A549 (cell line): ENCODE measurements around the gene CDK11B. TPM values are rescaled to one million over a fixed set of nuclear protein-coding genes. Genes with fewer than 3 reads are reported as not detected.

Source experiments
- ATAC-seq, 2 experiments: fragments of 200-7000 bp in 1 of 2; fragments of >200 bp in 1 of 2; cut with Nextera tagmentation in 1 of 2; cut with Tn5 transposase in 1 of 2; 3 replicates each; pipeline versions ENCODE4 v1.8.0 to v1.9.1; 2018 to 2020; ENCODE audit warnings: mild to moderate bottlenecking in 1 of 2, moderate library complexity in 1 of 2
- CTCF ChIA-PET: fragments of 300-600 bp; sonication (Branson Sonifier 250); formaldehyde crosslinking; extraction: SDS; loops from one replicate; lab custom pipeline; 2021; ENCODE audit warnings: antibody characterized with exemption, inconsistent platforms; lab: Yijun Ruan, JAX
- POLR2A ChIA-PET: fragments of 350-600 bp; formaldehyde crosslinking; extraction: SDS; loops from one replicate; lab custom pipeline; 2021; ENCODE audit warnings: antibody characterized with exemption, inconsistent platforms; lab: Yijun Ruan, JAX
- DNase-seq, 2 experiments: peaks; one replicate each; pipeline versions ENCODE4 v3.0.0 to v3.0.0-alpha.2; 2011 to 2016; ENCODE audit warnings: low read depth in 1 of 2, low spot score in 1 of 2
- FAIRE-seq: peaks from 2 replicates; lab custom pipeline; 2011; peaks lifted over from hg19 to GRCh38; lab: Jason Lieb, UNC
- H3K27ac ChIP-seq, 2 experiments: fragments of >200 bp; sonication (Bioruptor Twin); formaldehyde crosslinking; 3 replicates each; pipeline ENCODE4 v1.5.1; 2016 to 2017
- H3K4me1 ChIP-seq: fragments of >200 bp; sonication (Bioruptor Twin); formaldehyde crosslinking; 3 replicates; pipeline ENCODE4 v1.6.1; 2016
- H3K4me2 ChIP-seq: fragments of >200 bp; sonication (Bioruptor Twin); formaldehyde crosslinking; 3 replicates; pipeline ENCODE4 v1.6.1; 2016
- H3K4me3 ChIP-seq: fragments of >200 bp; sonication (Bioruptor Twin); formaldehyde crosslinking; 3 replicates; pipeline ENCODE4 v1.5.1; 2016
- H3K9me3 ChIP-seq: fragments of >200 bp; sonication (Bioruptor Twin); formaldehyde crosslinking; 3 replicates; pipeline ENCODE4 v1.6.1; 2016
- CEBPB ChIP-seq, 2 experiments: fragments of >200 bp in 1 of 2; sonication (Bioruptor Twin) in 1 of 2; formaldehyde crosslinking in 1 of 2; IDR thresholded peaks; 2 replicates each; pipeline ENCODE4 v1.6.1; 2012 to 2016
- FOSL2 ChIP-seq, 2 experiments: fragments of 450-650 bp in 1 of 2; fragments of >200 bp in 1 of 2; sonication (Bioruptor Twin) in 1 of 2; formaldehyde crosslinking; IDR thresholded peaks; 2 replicates each; pipeline versions ENCODE4 v1.5.0 to v1.6.1; 2016 to 2020; ENCODE audit warnings: mild to moderate bottlenecking in 1 of 2, moderate library complexity in 1 of 2
- FOXS1 ChIP-seq: fragments of 250-450 bp; sonication (Bioruptor Pico); IDR thresholded peaks from 2 replicates; pipeline ENCODE4 v1.5.0; 2020; ENCODE audit warnings: mild to moderate bottlenecking, moderate library complexity
- JUN ChIP-seq, 2 experiments: fragments of >200 bp; sonication (Bioruptor Twin); formaldehyde crosslinking; IDR thresholded peaks; 2 replicates in 1 of 2; 3 replicates in 1 of 2; pipeline ENCODE4 v1.6.1; 2016 to 2017
- MAFK ChIP-seq: fragments of 450-650 bp; IDR thresholded peaks from 2 replicates; pipeline ENCODE4 v1.6.1; 2014; ENCODE audit not compliant: partially characterized antibody
- NR3C1 ChIP-seq: fragments of >200 bp; sonication (Bioruptor Twin); formaldehyde crosslinking; IDR thresholded peaks from 3 replicates; pipeline ENCODE4 v1.6.1; 2017
- PHF8 ChIP-seq: fragments of 200-600 bp; sonication (generic); IDR thresholded peaks from 2 replicates; pipeline ENCODE4 v1.6.1; 2016; ENCODE audit warnings: low read depth, mild to moderate bottlenecking, antibody characterized with exemption, moderate library complexity, borderline replicate concordance
- POLR2A ChIP-seq: IDR thresholded peaks from 2 replicates; pipeline ENCODE4 v1.6.1; 2012; ENCODE audit warnings: mild to moderate bottlenecking, low read length
- POLR2AphosphoS2 ChIP-seq: conservative IDR thresholded peaks from 2 replicates; pipeline ENCODE4 v1.6.1; 2012; ENCODE audit warnings: low read length, improper control_type of control experiment, inconsistent platforms
- SREBF2 ChIP-seq: fragments of 450-650 bp; IDR thresholded peaks from 2 replicates; pipeline ENCODE4 v1.6.1; 2014; ENCODE audit warnings: mild to moderate bottlenecking, moderate library complexity
- TP53 ChIP-seq: fragments of 250-450 bp; sonication (Bioruptor Pico); IDR thresholded peaks from 2 replicates; pipeline ENCODE4 v1.5.0; 2021; ENCODE audit warnings: mild to moderate bottlenecking, moderate library complexity
- ZC3H11A ChIP-seq: fragments of 450-650 bp; IDR thresholded peaks from 2 replicates; pipeline ENCODE4 v1.6.1; 2014; ENCODE audit warnings: antibody characterized with exemption, mild to moderate bottlenecking
- WGBS: methylation state at CpG from one replicate; pipeline ENCODE4 v1.1.6; 2017; ENCODE audit errors: missing lambda C conversion rate; 5-methylcytosine and 5-hydroxymethylcytosine counted together
- polyA plus RNA-seq, 4 experiments: library from polyadenylated mRNA; depleted of rRNA in 3 of 4; stranded (reverse); fragments of >200 nt; fragmentation: RNase III in 1 of 4; extraction: RNeasy Plus Mini Kit Qiagen cat#74134 plus additional on column Dnase treatment in 1 of 4; gene quantifications; 2 replicates in 3 of 4; 3 replicates in 1 of 4; pipeline ENCODE4 v1.2.3, GENCODE V29; 2011 to 2017
- TF ChIP-seq, protein P1 (sequence below): fragments of >200 bp; sonication (Bioruptor Twin); formaldehyde crosslinking; IDR thresholded peaks from 3 replicates; pipeline ENCODE4 v1.5.1; 2016
- TF ChIP-seq, protein P2 (sequence below): IDR thresholded peaks from 2 replicates; pipeline ENCODE4 v1.6.1; 2012; ENCODE audit warnings: low read depth, borderline replicate concordance
- TF ChIP-seq, protein P3 (sequence below): IDR thresholded peaks from 2 replicates; pipeline ENCODE4 v1.6.1; 2012
- TF ChIP-seq, protein P4 (sequence below): fragments of >200 bp; sonication (Bioruptor Twin); formaldehyde crosslinking; IDR thresholded peaks from 3 replicates; pipeline ENCODE4 v1.6.1; 2016
- TF ChIP-seq, protein P5 (sequence below): fragments of >200 bp; sonication (Bioruptor Twin); formaldehyde crosslinking; IDR thresholded peaks from 2 replicates; pipeline ENCODE4 v1.6.1; 2016
- TF ChIP-seq, protein P6 (sequence below): fragments of 250-450 bp; sonication (Bioruptor Pico); IDR thresholded peaks from 2 replicates; pipeline ENCODE4 v1.5.0; 2020; ENCODE audit warnings: low read depth, mild to moderate bottlenecking, moderate library complexity

Gene CDK11B
- polyA plus RNA-seq, 2 of the 4 experiments (the other 2 are of a cell fraction), result 7.6 to 33.8 TPM

DNA sequence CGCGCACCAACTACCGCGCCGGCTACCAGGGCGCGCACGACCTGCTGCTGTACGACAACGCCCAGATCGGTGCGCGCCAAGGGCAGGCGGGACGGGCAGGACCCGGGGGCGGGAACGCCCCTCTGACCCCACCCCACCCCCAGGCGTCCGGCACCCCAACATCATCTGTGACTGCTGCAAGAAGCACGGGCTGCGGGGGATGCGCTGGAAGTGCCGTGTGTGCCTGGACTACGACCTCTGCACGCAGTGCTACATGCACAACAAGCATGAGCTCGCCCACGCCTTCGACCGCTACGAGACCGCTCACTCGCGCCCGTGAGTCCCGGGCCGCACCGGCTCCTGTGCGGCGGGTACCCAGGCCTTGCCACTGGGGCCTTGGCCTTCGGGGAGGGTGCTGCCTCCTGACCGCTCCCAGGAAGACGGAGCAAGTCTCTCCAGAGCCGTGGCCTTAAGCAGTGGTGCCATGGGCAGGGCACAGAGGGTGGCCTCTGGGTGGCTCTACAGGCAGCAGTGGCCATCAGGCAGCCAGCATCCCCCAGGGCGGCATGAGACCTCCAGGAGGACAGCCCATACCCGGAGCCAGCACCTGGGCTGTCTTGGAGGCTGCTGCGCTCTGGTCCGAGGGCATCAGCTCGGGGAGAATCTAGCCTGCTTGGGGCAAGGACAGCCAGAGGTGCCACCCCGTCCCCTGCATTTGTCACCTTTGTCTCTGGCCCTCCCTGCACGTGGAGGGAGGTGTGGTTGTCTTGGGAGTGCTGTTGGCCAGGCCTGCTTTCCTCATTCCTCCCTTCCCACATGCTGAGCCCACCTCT, 35.0 kb downstream of the CDK11B start:
- Histone ChIP-seq H3K4me1 (no peaks in the 10 kb centered on the region), H3K9me3 (no peaks in the 10 kb centered on the region), H3K4me2 (no peak overlapping the region), H3K27ac (no peak overlapping the region), H3K4me3 (no peak overlapping the region)
- no peak for ATAC-seq
- 94% methylated on average over 11 of the region's 51 CpGs for WGBS
- POLR2A ChIA-PET, result no interaction called here
- CTCF ChIA-PET, result no interaction called here
- TF ChIP-seq, protein P1, sequence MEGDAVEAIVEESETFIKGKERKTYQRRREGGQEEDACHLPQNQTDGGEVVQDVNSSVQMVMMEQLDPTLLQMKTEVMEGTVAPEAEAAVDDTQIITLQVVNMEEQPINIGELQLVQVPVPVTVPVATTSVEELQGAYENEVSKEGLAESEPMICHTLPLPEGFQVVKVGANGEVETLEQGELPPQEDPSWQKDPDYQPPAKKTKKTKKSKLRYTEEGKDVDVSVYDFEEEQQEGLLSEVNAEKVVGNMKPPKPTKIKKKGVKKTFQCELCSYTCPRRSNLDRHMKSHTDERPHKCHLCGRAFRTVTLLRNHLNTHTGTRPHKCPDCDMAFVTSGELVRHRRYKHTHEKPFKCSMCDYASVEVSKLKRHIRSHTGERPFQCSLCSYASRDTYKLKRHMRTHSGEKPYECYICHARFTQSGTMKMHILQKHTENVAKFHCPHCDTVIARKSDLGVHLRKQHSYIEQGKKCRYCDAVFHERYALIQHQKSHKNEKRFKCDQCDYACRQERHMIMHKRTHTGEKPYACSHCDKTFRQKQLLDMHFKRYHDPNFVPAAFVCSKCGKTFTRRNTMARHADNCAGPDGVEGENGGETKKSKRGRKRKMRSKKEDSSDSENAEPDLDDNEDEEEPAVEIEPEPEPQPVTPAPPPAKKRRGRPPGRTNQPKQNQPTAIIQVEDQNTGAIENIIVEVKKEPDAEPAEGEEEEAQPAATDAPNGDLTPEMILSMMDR, result no peak
- TF ChIP-seq ZC3H11A (no peak), POLR2AphosphoS2 (no peak), FOSL2 (IDR thresholded peaks at IDR 0.05) (no peak), FOSL2 (CRISPR knock-in tag; IDR thresholded peaks at IDR 0.05) (no peak), NR3C1 (no peak), TP53 (CRISPR knock-in tag) (no peak), POLR2A (no peak)
- TF ChIP-seq, protein P2, sequence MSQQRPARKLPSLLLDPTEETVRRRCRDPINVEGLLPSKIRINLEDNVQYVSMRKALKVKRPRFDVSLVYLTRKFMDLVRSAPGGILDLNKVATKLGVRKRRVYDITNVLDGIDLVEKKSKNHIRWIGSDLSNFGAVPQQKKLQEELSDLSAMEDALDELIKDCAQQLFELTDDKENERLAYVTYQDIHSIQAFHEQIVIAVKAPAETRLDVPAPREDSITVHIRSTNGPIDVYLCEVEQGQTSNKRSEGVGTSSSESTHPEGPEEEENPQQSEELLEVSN, result no peak
- TF ChIP-seq, protein P3, sequence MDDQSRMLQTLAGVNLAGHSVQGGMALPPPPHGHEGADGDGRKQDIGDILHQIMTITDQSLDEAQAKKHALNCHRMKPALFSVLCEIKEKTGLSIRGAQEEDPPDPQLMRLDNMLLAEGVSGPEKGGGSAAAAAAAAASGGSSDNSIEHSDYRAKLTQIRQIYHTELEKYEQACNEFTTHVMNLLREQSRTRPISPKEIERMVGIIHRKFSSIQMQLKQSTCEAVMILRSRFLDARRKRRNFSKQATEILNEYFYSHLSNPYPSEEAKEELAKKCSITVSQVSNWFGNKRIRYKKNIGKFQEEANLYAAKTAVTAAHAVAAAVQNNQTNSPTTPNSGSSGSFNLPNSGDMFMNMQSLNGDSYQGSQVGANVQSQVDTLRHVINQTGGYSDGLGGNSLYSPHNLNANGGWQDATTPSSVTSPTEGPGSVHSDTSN, result no peak
- TF ChIP-seq, protein P4, sequence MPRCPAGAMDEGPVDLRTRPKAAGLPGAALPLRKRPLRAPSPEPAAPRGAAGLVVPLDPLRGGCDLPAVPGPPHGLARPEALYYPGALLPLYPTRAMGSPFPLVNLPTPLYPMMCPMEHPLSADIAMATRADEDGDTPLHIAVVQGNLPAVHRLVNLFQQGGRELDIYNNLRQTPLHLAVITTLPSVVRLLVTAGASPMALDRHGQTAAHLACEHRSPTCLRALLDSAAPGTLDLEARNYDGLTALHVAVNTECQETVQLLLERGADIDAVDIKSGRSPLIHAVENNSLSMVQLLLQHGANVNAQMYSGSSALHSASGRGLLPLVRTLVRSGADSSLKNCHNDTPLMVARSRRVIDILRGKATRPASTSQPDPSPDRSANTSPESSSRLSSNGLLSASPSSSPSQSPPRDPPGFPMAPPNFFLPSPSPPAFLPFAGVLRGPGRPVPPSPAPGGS, result no peak
- FAIRE-seq, result no peak
- no peak for DNase-seq

DNA sequence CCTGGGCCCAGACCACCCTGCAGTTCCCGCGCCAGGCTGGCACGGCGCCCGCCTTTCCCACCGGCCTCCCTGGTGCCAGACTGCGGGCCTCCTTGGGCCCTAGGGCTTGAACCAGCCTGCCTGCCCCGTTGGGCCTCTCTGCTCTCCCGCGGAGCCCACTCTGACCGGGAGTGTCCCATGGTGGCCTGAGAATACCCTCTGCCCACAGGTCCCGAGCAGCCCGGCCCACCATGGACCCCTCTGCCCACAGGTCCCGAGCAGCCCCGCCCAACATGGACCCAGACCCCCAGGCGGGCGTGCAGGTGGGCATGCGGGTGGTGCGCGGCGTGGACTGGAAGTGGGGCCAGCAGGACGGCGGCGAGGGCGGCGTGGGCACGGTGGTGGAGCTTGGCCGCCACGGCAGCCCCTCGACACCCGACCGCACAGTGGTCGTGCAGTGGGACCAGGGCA, 35.6 kb downstream of the CDK11B start:
- no peak for DNase-seq
- Histone ChIP-seq H3K4me3 (no peak overlapping the region), H3K9me3 (no peaks in the 10 kb centered on the region), H3K4me1 (no peaks in the 10 kb centered on the region), H3K4me2 (no peak overlapping the region), H3K27ac (no peak overlapping the region)
- WGBS, result no CpG with 5 or more reads among the region's 33 CpGs
- POLR2A ChIA-PET, result no interaction called here
- CTCF ChIA-PET, result no interaction called here
- TF ChIP-seq CEBPB (IDR thresholded peaks at IDR 0.05), result no peak
- TF ChIP-seq SREBF2, result no peak
- no peak for TF ChIP-seq PHF8
- TF ChIP-seq, protein P5, sequence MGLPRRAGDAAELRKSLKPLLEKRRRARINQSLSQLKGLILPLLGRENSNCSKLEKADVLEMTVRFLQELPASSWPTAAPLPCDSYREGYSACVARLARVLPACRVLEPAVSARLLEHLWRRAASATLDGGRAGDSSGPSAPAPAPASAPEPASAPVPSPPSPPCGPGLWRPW, result no peak
- no peak for TF ChIP-seq POLR2AphosphoS2
- TF ChIP-seq JUN (IDR thresholded peaks at IDR 0.05), result no peak
- TF ChIP-seq, protein P6, sequence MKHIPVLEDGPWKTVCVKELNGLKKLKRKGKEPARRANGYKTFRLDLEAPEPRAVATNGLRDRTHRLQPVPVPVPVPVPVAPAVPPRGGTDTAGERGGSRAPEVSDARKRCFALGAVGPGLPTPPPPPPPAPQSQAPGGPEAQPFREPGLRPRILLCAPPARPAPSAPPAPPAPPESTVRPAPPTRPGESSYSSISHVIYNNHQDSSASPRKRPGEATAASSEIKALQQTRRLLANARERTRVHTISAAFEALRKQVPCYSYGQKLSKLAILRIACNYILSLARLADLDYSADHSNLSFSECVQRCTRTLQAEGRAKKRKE (CRISPR knock-in tag), result no peak
- TF ChIP-seq MAFK, result no peak
- TF ChIP-seq FOXS1 (CRISPR knock-in tag), result no peak
- no peak for ATAC-seq
- no peak for FAIRE-seq
